ENCODE results near the gene GNPTAB. TPM values are rescaled to one million over a fixed set of nuclear protein-coding genes. Genes with fewer than 3 reads are reported as not detected.
A peak's percentile ranks its signal among the peaks of the same experiment; 100 is the strongest.

Gene GNPTAB
- total and polyA plus RNA-seq, 11 donors, result 18.0 to 61.2 (median 44.9) TPM

DNA sequence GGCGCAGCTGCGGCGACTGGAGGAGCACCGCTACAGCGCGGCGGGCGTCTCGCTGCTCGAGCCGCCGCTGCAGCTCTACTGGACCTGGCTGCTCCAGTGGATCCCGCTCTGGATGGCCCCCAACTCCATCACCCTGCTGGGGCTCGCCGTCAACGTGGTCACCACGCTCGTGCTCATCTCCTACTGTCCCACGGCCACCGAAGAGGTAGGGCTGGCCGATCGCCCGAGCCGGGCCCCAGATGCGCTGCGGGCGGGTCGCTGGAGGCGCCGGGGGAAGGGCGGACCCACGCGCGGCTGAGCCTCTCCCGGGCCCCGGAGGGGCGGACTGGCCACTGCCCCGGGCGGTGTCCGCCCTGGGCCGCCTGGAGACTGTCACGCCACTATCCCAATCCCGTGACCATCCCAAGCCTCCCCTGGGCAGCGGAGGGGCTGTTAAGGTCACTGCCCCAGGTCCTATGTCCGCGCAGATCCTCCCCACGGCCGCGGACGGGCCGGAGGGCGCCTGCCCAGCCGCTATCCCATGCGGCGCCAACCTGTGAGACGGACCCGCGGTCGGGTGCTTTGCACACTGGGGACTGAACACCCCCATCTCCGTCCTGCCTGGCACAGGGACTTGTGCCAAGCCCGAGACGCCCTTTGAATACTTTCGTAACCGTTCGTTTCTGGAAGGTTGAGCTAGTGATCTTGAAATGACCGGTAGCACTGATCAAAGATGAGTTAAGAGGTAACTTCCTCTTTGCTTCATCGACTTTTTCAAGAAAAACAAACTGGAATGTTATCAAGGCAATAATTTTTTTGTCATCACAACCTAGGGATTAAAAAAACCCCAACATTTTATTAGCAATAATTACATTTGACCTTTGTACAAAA is 132.6 kb downstream of the GNPTAB start:
- TF ChIP-seq, protein P1, sequence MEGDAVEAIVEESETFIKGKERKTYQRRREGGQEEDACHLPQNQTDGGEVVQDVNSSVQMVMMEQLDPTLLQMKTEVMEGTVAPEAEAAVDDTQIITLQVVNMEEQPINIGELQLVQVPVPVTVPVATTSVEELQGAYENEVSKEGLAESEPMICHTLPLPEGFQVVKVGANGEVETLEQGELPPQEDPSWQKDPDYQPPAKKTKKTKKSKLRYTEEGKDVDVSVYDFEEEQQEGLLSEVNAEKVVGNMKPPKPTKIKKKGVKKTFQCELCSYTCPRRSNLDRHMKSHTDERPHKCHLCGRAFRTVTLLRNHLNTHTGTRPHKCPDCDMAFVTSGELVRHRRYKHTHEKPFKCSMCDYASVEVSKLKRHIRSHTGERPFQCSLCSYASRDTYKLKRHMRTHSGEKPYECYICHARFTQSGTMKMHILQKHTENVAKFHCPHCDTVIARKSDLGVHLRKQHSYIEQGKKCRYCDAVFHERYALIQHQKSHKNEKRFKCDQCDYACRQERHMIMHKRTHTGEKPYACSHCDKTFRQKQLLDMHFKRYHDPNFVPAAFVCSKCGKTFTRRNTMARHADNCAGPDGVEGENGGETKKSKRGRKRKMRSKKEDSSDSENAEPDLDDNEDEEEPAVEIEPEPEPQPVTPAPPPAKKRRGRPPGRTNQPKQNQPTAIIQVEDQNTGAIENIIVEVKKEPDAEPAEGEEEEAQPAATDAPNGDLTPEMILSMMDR (IDR thresholded peaks at IDR 0.05), result no peak
- TF ChIP-seq POLR2A (IDR thresholded peaks at IDR 0.05), result peak in 1 of 2 donors; percentile 44
- Histone ChIP-seq H3K27ac (peak overlapping the region; percentile 86 to 98 (median 94)), H3K4me1 (peaks cover 0 to 51% (median 27%) of the 10 kb centered on the region in 12 donors), H3K36me3 (no peaks in the 10 kb centered on the region), H3K9me3 (peaks cover 0 to 7% (median 0%) of the 10 kb centered on the region in 12 donors), H3K27me3 (no peaks in the 10 kb centered on the region), H3K4me3 (peak overlapping the region; percentile 70 to 96 (median 90))
- intact Hi-C loops (cut with DNase I), result loop anchor here in 4 of 10 donors (2.0 to 10.0 kb wide), 4 partner anchors 17 to 203 kb away; partner anchors contain the start of gene GNPTAB (in 1 of the 4)
- DNase-seq (peak; percentile 46 to 80 (median 71)), ATAC-seq (peak; percentile 25 to 64 (median 48))
- WGBS, 4 donors, result 0 to 1% (median 1%) methylated on average over 28 to 67 of the region's 67 CpGs

DNA sequence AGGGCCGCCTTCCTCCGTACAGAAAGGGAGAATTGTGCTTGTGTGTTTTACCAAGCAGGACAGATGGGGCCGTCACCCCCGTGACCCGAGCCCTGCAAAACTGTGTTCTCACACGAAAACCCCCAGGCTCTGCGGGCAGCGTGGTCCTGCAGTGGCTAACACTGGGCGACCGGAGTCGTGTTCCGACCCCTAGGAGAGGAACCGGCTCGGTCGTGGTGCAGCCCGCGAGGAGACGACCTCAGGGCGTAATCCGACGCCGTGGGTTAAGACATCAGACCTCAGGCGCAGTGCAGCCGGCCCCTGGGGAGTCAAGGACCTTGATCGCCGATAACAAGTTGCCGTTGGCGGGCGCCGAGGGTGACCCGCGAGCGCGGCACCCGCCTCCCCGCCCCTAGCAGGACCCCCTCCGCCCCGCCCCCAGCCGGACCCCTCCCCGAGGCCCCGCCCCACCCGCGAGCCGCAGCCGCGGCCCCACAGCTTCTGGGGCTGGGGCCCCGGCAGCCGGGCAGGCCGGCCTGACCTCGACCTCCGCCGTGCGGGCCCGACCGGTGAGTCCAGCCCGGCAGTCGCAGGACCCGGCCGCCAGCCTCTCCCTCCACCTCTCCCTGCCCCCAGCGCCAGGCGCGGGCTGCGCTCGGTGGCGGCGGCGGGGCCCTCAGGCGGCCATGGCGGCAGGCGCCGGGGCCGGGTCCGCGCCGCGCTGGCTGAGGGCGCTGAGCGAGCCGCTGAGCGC is 133.4 kb downstream of the GNPTAB start, which contains the start of gene CHPT1:
TSS of gene CHPT1 (plus strand) at position 444 of the 733 bp plus-strand sequence. CDS start at position 666, 222 bp downstream.
- WGBS, 4 donors, result 0 to 1% (median 1%) methylated on average over 19 to 80 of the region's 80 CpGs
- Histone ChIP-seq H3K9me3 (peaks cover 0 to 7% (median 0%) of the 10 kb centered on the region in 12 donors), H3K4me1 (peaks cover 0 to 47% (median 23%) of the 10 kb centered on the region in 12 donors), H3K36me3 (no peaks in the 10 kb centered on the region), H3K27me3 (no peaks in the 10 kb centered on the region), H3K4me3 (peak within 1 kb of the TSS; percentile 70 to 96 (median 90)), H3K27ac (peak within 1 kb of the TSS; percentile 86 to 98 (median 94))
- peak; percentile 22 to 57 for TF ChIP-seq POLR2A (IDR thresholded peaks at IDR 0.05)
- TF ChIP-seq, protein P1 (IDR thresholded peaks at IDR 0.05), result peak in 1 of 12 donors; percentile 4
- intact Hi-C loops (cut with DNase I), result loop anchor here in 4 of 10 donors (2.0 to 10.0 kb wide), 4 partner anchors 17 to 203 kb away; partner anchors contain the start of gene GNPTAB (in 1 of the 4)
- peak; percentile 73 to 78 (median 76) for ATAC-seq
- DNase-seq, result peak; percentile 79 to 92 (median 90)

DNA sequence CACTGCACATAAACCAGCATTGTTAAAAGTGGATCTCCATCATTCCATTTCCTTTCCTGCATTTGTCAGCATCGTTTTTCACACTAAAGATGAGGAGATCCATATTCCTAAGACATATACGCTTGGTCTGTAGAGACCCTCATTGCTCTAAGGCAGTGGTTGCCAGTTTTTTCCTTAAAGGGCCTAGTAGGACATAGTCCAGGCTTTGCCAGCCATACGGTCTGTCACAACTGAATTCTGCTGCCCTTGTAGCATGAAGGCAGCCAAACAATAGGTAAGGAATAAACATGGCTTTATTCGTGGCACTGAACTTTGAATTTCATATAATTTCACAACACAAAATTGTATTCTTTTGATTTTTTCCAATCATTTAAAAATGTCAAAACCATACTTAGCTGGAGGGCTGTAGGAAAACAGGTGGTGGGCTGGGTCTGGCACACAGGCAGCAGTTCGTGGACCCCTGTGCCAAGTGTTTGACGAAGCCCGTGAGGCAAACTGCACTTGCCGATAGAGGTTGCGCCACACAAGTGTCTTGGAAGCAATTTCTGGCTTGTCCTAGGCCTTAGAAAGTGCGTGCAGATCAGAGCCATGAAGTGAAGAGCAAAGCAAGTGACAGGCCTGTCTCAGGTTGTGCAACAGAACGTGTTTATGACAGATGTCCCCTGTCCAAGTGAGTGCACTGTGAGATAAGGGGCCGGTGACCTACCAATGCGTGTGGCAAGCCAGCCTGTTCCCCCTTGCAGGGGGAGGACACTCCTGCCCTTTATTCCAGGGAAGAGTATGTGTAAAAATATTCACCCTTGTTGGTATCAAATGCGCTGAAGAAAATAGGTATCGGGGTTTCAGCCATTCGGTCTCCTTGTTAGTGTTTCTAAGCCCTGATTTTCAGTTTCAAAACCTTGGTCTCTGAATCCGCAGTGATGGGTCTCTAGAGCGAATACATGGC is 134.2 kb downstream of the GNPTAB start:
- Histone ChIP-seq H3K36me3 (no peaks in the 10 kb centered on the region), H3K4me3 (peak overlapping the region; percentile 70 to 96 (median 90)), H3K4me1 (peaks cover 0 to 41% (median 16%) of the 10 kb centered on the region in 12 donors), H3K27me3 (no peaks in the 10 kb centered on the region), H3K9me3 (peaks cover 0 to 7% (median 0%) of the 10 kb centered on the region in 12 donors), H3K27ac (peak overlapping the region; percentile 86 to 98 (median 94))
- TF ChIP-seq, protein P1 (IDR thresholded peaks at IDR 0.05), result no peak
- no peak for TF ChIP-seq POLR2A (IDR thresholded peaks at IDR 0.05)
- intact Hi-C loops (cut with DNase I), result loop anchor here in 4 of 10 donors (2.0 to 10.0 kb wide), 4 partner anchors 16 to 202 kb away; partner anchors contain the start of gene GNPTAB (in 1 of the 4)
- ATAC-seq (peak; percentile 82 to 91 (median 90)), DNase-seq (peak; percentile 67 to 91 (median 76))
- 32 to 41% (median 35%) methylated on average over 17 to 18 of the region's 18 CpGs for WGBS, 4 donors
